Endothelial cell of umbilical vein (primary cell): ENCODE results near the gene ZIC3. TPM values are rescaled to one million over a fixed set of nuclear protein-coding genes. Genes with fewer than 3 reads are reported as not detected.

Source experiments
- BruUV-seq: library from RNA; stranded (reverse); fragments of 400-500 nt; replicated peaks from 2 replicates; lab custom pipeline; 2021; lab: Mats Ljungman, UMichigan
- CTCF ChIA-PET: fragments of 300-600, 350-600 bp; sonication (Branson Sonifier 250); formaldehyde crosslinking; loops from one replicate; lab custom pipeline; 2021; ENCODE audit warnings: antibody characterized with exemption, inconsistent platforms; lab: Charles Lee
- POLR2A ChIA-PET: fragments of 300-600, 350-600 bp; sonication (Branson Sonifier 250); formaldehyde crosslinking; loops from one replicate; lab custom pipeline; 2021; ENCODE audit warnings: antibody characterized with exemption, inconsistent platforms; lab: Charles Lee
- DNase-seq: peaks from one replicate; pipeline ENCODE4 v3.0.0-alpha.2; 2011; ENCODE audit warnings: low read depth, low spot score
- FAIRE-seq: peaks from 2 replicates; lab custom pipeline; 2011; peaks lifted over from hg19 to GRCh38; lab: Jason Lieb, UNC
- H2AFZ ChIP-seq: 2 replicates; pipeline ENCODE4 v1.6.0; 2012; ENCODE audit warnings: low read depth, low read length, control low read depth, inconsistent platforms
- H3K27ac ChIP-seq: 2 replicates; pipeline ENCODE4 v1.5.1; 2011; ENCODE audit warnings: low read depth, mild to moderate bottlenecking, control low read depth, low read length, moderate library complexity; ENCODE audit not compliant: insufficient read depth
- H3K27me3 ChIP-seq, 2 experiments: 2 replicates each; pipeline versions ENCODE4 v1.6.0 to v1.6.1; 2011; ENCODE audit warnings: low read length in 2 of 2, mixed read lengths in 1 of 2; ENCODE audit not compliant: control insufficient read depth in 2 of 2, insufficient read depth in 2 of 2
- H3K36me3 ChIP-seq, 2 experiments: 2 replicates in 1 of 2; 3 replicates in 1 of 2; pipeline ENCODE4 v1.5.1; 2011; ENCODE audit warnings: low read length in 2 of 2, mild to moderate bottlenecking in 1 of 2, moderate library complexity in 1 of 2; ENCODE audit not compliant: control insufficient read depth in 2 of 2, insufficient read depth in 2 of 2; ENCODE audit errors: extremely low read depth in 1 of 2
- H3K4me1 ChIP-seq: 3 replicates; pipeline ENCODE4 v1.5.1; 2011; ENCODE audit warnings: mild to moderate bottlenecking, low read length; ENCODE audit not compliant: control insufficient read depth, insufficient read depth; ENCODE audit errors: extremely low read depth
- H3K4me2 ChIP-seq: 2 replicates; pipeline ENCODE4 v1.6.1; 2011; ENCODE audit warnings: low read length, control low read depth, mixed read lengths; ENCODE audit not compliant: insufficient read depth
- H3K4me3 ChIP-seq, 3 experiments: fragments of 200-600 bp in 1 of 3; sonication (generic), shearing (Covaris generic) in 1 of 3; replicated peaks in 1 of 3; 2 replicates each; pipeline ENCODE4 v1.5.1; 2011 to 2016; ENCODE audit warnings: control low read depth in 3 of 3, low read length in 3 of 3, mild to moderate bottlenecking in 2 of 3, inconsistent platforms in 1 of 3, low read depth in 1 of 3, moderate library complexity in 1 of 3; ENCODE audit not compliant: insufficient read depth in 1 of 3
- H3K79me2 ChIP-seq: 2 replicates; pipeline ENCODE4 v1.6.0; 2012; ENCODE audit warnings: low read length, inconsistent platforms; ENCODE audit not compliant: control insufficient read depth, insufficient read depth
- H3K9ac ChIP-seq: replicated peaks from 2 replicates; pipeline ENCODE3; 2011; ENCODE audit warnings: low read length, control low read depth; ENCODE audit not compliant: insufficient read depth; ENCODE audit errors: extremely low read depth
- H3K9me1 ChIP-seq: replicated peaks from 3 replicates; pipeline ENCODE4 v1.6.0; 2011; ENCODE audit warnings: mild to moderate bottlenecking, low read length; ENCODE audit not compliant: control insufficient read depth, insufficient read depth; ENCODE audit errors: extremely low read depth
- H3K9me3 ChIP-seq: replicated peaks from 2 replicates; pipeline ENCODE4 v1.5.1; 2012; ENCODE audit warnings: low read length, inconsistent platforms; ENCODE audit not compliant: control insufficient read depth, insufficient read depth
- H4K20me1 ChIP-seq: replicated peaks from 2 replicates; pipeline ENCODE3; 2011; ENCODE audit warnings: mild to moderate bottlenecking, low read length; ENCODE audit not compliant: control insufficient read depth, insufficient read depth; ENCODE audit errors: extremely low read depth
- EZH2 ChIP-seq: IDR thresholded peaks from 2 replicates; pipeline ENCODE4 v1.6.1; 2012; ENCODE audit warnings: borderline replicate concordance, low read depth, mild to moderate bottlenecking, moderate library complexity, low read length, inconsistent platforms; ENCODE audit not compliant: severe bottlenecking
- FOS ChIP-seq: IDR thresholded peaks from 2 replicates; pipeline ENCODE4 v1.6.1; 2011; ENCODE audit warnings: mild to moderate bottlenecking, low read length, moderate library complexity, borderline replicate concordance; ENCODE audit not compliant: insufficient read depth
- JUN ChIP-seq: IDR thresholded peaks from 2 replicates; pipeline ENCODE4 v1.6.1; 2011; ENCODE audit warnings: borderline replicate concordance, low read depth; ENCODE audit not compliant: insufficient read length, insufficient read depth
- MYC ChIP-seq: IDR thresholded peaks from one replicate; pipeline ENCODE4 v1.6.1; 2011; ENCODE audit warnings: mild to moderate bottlenecking, low read depth, low read length
- dilution Hi-C: fragments of 300-500 bp; cut with MboI; formaldehyde crosslinking; loops from one replicate; pipeline ENCODE4 v1.15.0; 2019; ENCODE audit warnings: low sequenced_read_pairs; ENCODE audit not compliant: extremely low pct_ligation_motif_present
- intact Hi-C: fragments of 100-400 bp; cut with micrococcal nuclease; formaldehyde crosslinking; loops from one replicate; pipeline ENCODE4 v1.10.0; 2022
- polyA plus RNA-seq, 4 experiments: library from polyadenylated mRNA; depleted of rRNA in 3 of 4; stranded (reverse) in 3 of 4; unstranded in 1 of 4; fragments of >200 nt; gene quantifications; 2 replicates each; pipeline versions ENCODE4 v1.2.1 to v1.2.3, GENCODE V29; 2011 to 2012; ENCODE audit warnings: missing spikeins in 1 of 4
- total RNA-seq: library from RNA; stranded (reverse); gene quantifications from 2 replicates; pipeline ENCODE4 v1.2.3, GENCODE V29; 2021

Gene ZIC3
- total and polyA plus RNA-seq, 2 donors (not counting 3 experiments of a cell fraction or from before 2014, with no cell fraction given) = not detected

DNA sequence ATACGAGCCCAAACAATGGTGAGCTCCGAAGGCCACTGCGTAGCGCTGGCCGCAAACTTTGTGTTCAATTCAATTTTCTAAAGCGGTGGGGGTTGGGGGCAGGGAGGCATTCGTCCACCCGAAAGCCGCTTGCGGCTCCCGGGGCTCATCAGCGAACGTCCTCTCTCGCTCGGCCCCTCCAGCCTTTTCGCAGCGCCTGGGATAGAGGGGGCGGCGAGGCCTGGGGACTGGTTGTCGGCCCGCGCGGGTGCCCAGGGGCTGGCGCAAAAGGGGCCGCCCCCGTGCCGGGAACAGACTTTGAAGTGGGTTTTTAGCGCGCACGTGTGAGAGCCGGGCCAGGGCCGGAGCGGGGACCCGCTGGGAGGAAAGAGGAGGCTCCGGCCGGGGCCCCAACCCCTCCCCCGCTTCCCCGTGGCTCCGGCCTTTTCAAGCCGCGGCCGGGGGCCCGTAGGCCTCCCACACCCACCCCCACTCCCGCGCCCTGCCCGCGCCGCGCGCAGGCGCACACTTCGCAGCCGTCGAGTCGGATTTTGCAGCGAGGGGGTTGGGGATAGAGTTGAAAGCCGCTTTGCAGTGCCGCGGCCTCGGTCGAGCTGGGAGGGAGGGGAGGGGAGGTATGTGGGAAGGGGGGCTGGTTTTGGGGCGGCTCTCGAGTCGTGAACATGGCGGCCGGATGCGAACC is 8.3 kb downstream of the ZIC3 start:
- no peak overlapping the region for H2AFZ ChIP-seq
- no peak for FAIRE-seq
- no peak overlapping the region for H3K9ac ChIP-seq
- H3K36me3 ChIP-seq = no peaks in the 10 kb centered on the region
- no peak overlapping the region for H3K27ac ChIP-seq
- intact Hi-C loops (no loop called here), dilution Hi-C loops (no loop called here)
- ChIA-PET POLR2A (no interaction called here), CTCF (no interaction called here)
- H3K9me3 ChIP-seq = no peaks in the 10 kb centered on the region
- H3K4me3 ChIP-seq = no peak overlapping the region
- DNase-seq = no peak
- H3K4me1 ChIP-seq = no peaks in the 10 kb centered on the region
- no peaks in the 10 kb centered on the region for H4K20me1 ChIP-seq
- peaks cover 5 to 12% of the 10 kb centered on the region in 2 experiments for H3K27me3 ChIP-seq
- no peaks in the 10 kb centered on the region for H3K9me1 ChIP-seq
- no peaks in the 10 kb centered on the region for H3K79me2 ChIP-seq
- no peak overlapping the region for H3K4me2 ChIP-seq
- BruUV-seq = no TSS peak
- TF ChIP-seq MYC (no peak), EZH2 (peak; percentile 35)

GRCh38 chrX:137574784-137575293 is 8.9 kb downstream of the ZIC3 start:
- Histone ChIP-seq H3K4me2 (no peak overlapping the region), H3K27me3 (peaks cover 2 to 6% of the 10 kb centered on the region in 2 experiments), H3K9ac (no peak overlapping the region), H3K9me1 (no peaks in the 10 kb centered on the region), H3K27ac (no peak overlapping the region), H3K36me3 (no peaks in the 10 kb centered on the region), H4K20me1 (no peaks in the 10 kb centered on the region), H3K9me3 (no peaks in the 10 kb centered on the region), H3K4me1 (no peaks in the 10 kb centered on the region), H2AFZ (no peak overlapping the region), H3K79me2 (no peaks in the 10 kb centered on the region), H3K4me3 (no peak overlapping the region)
- BruUV-seq = no TSS peak
- no peak for TF ChIP-seq JUN
- no peak for TF ChIP-seq FOS
- CTCF ChIA-PET = no interaction called here
- FAIRE-seq (no peak), DNase-seq (no peak)
- dilution Hi-C loops (no loop called here), intact Hi-C loops (no loop called here)
- POLR2A ChIA-PET = no interaction called here
